Endothelial cell of umbilical vein (primary cell): ENCODE measurements around the gene SCAI.

Source experiments
- CTCF ChIP-seq, 2 donors: IDR thresholded peaks; 1 replicate in 1 of 2; 2 replicates in 1 of 2; pipeline ENCODE4 v1.5.1; 2011; ENCODE audit warnings: low read length in 2 of 2, mild to moderate bottlenecking in 2 of 2, moderate library complexity in 2 of 2, control low read depth in 1 of 2, inconsistent platforms in 1 of 2, low read depth in 1 of 2; ENCODE audit not compliant: insufficient read depth in 1 of 2; ENCODE audit errors: extremely low read depth in 1 of 2
- POLR2A ChIP-seq: IDR thresholded peaks from 2 replicates; pipeline ENCODE4 v1.6.1; 2012; ENCODE audit warnings: low read depth, mild to moderate bottlenecking, control low read depth, low read length
- POLR2AphosphoS5 ChIP-seq: IDR thresholded peaks from 2 replicates; pipeline ENCODE4 v1.6.1; 2012; ENCODE audit warnings: low read depth, mild to moderate bottlenecking, control low read depth, low read length, moderate library complexity; ENCODE audit not compliant: insufficient read depth

GRCh38 chr9:124975131-124975530, 168.2 kb downstream of the SCAI start:
- TF ChIP-seq CTCF (IDR thresholded peaks at IDR 0.05; ENCODE audit: extremely low read depth in 1 of 2, insufficient read depth in 1 of 2, low read depth in 1 of 2, low read length in 2 of 2) (no peak), POLR2AphosphoS5 (no peak), POLR2A (no peak)
